Measurements from ENCODE around the gene ULBP1.
"Not testable (repeated sequence)": the region's sequence is repeated elsewhere in the genome, so short reads cannot be mapped to it uniquely, and the experiment has no call there.

GRCh38 chr6:149966319-149966718 lies 2.6 kb downstream of the ULBP1 start:
- TF ChIP-seq CTCF, POLR2A (IDR thresholded peaks at IDR 0.05): not testable (repeated sequence)

Measured in thyroid gland (tissue), 4 donors.